CD4-positive, alpha-beta T cell treated with Interleukin-15 for 4 hours (primary cell): ENCODE measurements around the gene TPPP2.
A peak's percentile ranks its signal among the peaks of the same experiment; 100 is the strongest.
"Not testable (repeated sequence)": the region's sequence is repeated elsewhere in the genome, so short reads cannot be mapped to it uniquely, and the experiment has no call there.

Source experiments
- DNase-seq: peaks from one replicate; pipeline ENCODE4 v3.0.0-alpha.2; 2020; ENCODE audit warnings: low spot score

Gene TPPP2

GRCh38 chr14:21038441-21039422 lies 8.7 kb downstream of the TPPP2 start:
- no peak for DNase-seq

GRCh38 chr14:21039585-21040369 lies 9.8 kb downstream of the TPPP2 start:
- DNase-seq: peak; percentile 41

- no peak for DNase-seq
Measured at GRCh38 chr14:21040370-21040925, 10.4 kb downstream of the TPPP2 start.

- DNase-seq: not testable (repeated sequence)
Measured at GRCh38 chr14:21040941-21041340, 10.9 kb downstream of the TPPP2 start.

- DNase-seq: no peak
Measured at GRCh38 chr14:21041676-21042433, 11.8 kb downstream of the TPPP2 start, which contains the start of gene RNASE7. TSS of gene RNASE7 (plus strand) at chr14:21042362. CDS start at chr14:21042993, 631 bp downstream.

- DNase-seq: no peak
Measured at GRCh38 chr14:21042918-21043317, 12.9 kb downstream of the TPPP2 start.

GRCh38 chr14:21043387-21043973 lies 13.5 kb downstream of the TPPP2 start:
- no peak for DNase-seq

GRCh38 chr14:21043974-21044618 lies 14.1 kb downstream of the TPPP2 start:
- DNase-seq: no peak

- DNase-seq: no peak
Measured at GRCh38 chr14:21047378-21047781, 17.4 kb downstream of the TPPP2 start.

GRCh38 chr14:21048638-21049037 lies 18.6 kb downstream of the TPPP2 start:
- DNase-seq: no peak

- DNase-seq: no peak
Measured at GRCh38 chr14:21049271-21049673, 19.3 kb downstream of the TPPP2 start.

- no peak for DNase-seq
Measured at GRCh38 chr14:21050597-21050996, 20.6 kb downstream of the TPPP2 start.

GRCh38 chr14:21053184-21054122 lies 23.4 kb downstream of the TPPP2 start:
- no peak for DNase-seq

GRCh38 chr14:21054123-21054767 lies 24.2 kb downstream of the TPPP2 start:
- DNase-seq: no peak

GRCh38 chr14:21054768-21055145 lies 24.7 kb downstream of the TPPP2 start:
- no peak for DNase-seq

- DNase-seq: no peak
Measured at GRCh38 chr14:21055432-21056117, 25.6 kb downstream of the TPPP2 start.

GRCh38 chr14:21056520-21057163 lies 26.6 kb downstream of the TPPP2 start:
- DNase-seq: no peak
